MM.1S (cell line): ENCODE data around the gene IRF6.

ENCODE experiments used
- EZH2 ChIP-seq: fragments of 300-600 bp; sonication (generic); optimal IDR thresholded peaks from 2 replicates; pipeline ENCODE3; 2017; ENCODE audit warnings: low read depth, mild to moderate bottlenecking, antibody characterized with exemption, low read length, mixed read lengths
- TF ChIP-seq, protein P1 (sequence below): fragments of 300-600 bp; sonication (generic); IDR thresholded peaks from 2 replicates; pipeline ENCODE4 v1.5.1; 2016; ENCODE audit warnings: antibody characterized with exemption, low read length, mixed read lengths

DNA sequence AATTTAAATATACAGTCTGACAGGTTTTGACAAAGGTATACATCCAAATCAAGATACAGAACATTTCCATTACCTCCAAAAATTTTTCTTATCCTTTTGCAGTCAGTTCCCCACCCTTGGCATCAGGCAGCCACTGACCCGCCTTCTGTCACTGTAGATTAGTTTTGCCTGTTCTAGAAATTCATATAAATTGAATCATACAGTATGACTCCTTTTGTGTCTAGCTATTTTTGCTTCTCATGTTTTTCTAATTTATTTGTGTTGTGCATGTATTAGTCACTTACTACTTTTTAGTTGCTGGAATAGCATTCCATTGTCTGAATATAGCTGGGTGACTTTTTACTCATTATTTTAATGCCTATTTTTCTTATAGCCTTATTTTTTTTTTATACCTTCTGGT, 25.7 kb upstream of the IRF6 start:
- TF ChIP-seq, protein P1, sequence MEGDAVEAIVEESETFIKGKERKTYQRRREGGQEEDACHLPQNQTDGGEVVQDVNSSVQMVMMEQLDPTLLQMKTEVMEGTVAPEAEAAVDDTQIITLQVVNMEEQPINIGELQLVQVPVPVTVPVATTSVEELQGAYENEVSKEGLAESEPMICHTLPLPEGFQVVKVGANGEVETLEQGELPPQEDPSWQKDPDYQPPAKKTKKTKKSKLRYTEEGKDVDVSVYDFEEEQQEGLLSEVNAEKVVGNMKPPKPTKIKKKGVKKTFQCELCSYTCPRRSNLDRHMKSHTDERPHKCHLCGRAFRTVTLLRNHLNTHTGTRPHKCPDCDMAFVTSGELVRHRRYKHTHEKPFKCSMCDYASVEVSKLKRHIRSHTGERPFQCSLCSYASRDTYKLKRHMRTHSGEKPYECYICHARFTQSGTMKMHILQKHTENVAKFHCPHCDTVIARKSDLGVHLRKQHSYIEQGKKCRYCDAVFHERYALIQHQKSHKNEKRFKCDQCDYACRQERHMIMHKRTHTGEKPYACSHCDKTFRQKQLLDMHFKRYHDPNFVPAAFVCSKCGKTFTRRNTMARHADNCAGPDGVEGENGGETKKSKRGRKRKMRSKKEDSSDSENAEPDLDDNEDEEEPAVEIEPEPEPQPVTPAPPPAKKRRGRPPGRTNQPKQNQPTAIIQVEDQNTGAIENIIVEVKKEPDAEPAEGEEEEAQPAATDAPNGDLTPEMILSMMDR: no peak
- no peak for TF ChIP-seq EZH2
